HG02885 (cell line): Measurements from ENCODE around the gene SMIM12.

ENCODE experiments used
- ATAC-seq: cut with Tn5 transposase; IDR thresholded peaks from one replicate; pipeline ENCODE4 v1.9.1; 2021; ENCODE audit warnings: mild to moderate bottlenecking; ENCODE audit not compliant: unreplicated experiment, poor library complexity

The SMIM12 gene

DNA sequence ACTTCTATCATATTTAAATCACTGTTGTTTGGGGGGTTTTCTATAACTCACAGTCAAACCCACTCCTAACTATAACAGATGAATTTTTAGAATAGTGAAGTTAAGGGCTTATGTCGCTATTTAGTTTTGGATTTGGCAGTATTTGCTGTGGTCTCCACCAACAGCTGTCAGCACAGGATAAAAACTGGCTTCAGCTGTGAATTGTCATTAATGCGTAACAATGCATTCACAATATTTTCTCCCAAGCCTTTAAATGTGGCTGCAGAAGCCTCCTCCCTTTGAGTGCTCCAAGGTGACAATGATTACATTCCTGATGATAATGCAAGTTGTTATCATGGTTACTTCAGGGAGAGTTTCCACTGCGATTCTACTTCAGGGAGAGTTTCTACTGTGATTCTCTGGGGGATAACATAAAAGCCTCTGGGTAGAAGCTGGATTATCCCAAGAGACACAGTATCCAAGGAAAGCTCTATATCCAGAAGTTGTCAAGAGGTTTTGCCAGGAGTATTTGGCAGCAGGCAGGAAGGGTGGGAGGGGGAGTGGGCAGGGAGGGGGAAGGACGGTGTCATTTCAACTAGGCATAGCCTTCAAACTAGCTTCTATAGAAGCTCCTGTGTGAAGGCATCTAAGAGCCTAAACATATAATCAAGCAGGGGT lies 14.9 kb upstream of the SMIM12 start:
- no peak for ATAC-seq

DNA sequence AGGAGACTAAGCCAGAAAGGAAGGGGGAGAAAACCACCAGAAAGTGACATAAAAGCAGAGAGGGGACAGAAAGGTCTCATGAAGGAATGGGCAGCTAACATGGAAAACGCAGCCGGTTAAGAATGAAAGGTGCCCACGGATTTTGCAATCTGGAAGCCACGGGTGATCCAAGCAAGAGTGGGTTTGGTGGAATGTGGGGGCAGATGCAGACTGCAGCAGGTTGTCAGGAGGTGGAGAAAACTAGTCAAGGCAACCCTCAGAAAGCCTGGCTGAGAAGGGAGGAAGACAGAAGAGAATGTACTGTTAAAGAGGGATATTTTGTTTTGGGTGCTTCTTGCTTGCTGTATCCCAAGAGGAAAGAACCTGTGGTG lies 12.6 kb upstream of the SMIM12 start:
- no peak for ATAC-seq

DNA sequence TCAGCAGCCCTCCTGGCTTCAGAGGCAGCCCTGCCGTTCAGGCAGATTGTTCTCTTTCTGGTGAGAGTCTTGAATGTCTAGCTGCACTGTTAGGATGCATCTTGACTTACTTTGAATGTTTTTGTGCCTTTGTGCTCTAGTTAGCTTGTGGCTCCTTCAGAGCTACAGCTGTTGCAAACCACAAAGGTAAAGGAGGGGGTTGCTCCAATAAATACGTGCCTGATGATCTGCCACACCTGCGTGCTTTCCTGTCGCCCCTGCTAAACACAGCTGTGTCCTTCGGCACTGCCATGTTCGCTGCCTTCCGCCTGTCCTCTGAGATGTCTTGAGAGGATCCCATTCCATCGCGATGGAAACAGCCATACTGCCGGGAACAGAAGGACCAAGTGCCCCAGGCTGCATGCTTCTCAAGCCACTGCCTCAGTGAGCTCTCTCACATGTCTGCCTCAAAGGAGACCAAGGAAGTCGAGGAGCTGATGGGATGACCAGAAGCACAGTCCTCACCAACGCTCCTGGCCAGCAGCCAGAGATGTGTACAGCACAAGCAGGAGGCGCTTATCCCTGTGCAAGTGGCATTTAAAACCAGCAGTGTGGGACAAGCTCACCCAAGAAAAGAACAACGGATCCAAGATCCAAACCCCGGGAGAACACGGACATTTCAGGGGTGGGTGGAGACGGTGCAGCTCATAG lies 12.0 kb upstream of the SMIM12 start:
- no peak for ATAC-seq

- no peak for ATAC-seq
Measured at GRCh38 chr1:34870395-34870794, 10.8 kb upstream of the SMIM12 start.

- ATAC-seq = no peak
Measured at GRCh38 chr1:34869760-34870159, 10.2 kb upstream of the SMIM12 start.

DNA sequence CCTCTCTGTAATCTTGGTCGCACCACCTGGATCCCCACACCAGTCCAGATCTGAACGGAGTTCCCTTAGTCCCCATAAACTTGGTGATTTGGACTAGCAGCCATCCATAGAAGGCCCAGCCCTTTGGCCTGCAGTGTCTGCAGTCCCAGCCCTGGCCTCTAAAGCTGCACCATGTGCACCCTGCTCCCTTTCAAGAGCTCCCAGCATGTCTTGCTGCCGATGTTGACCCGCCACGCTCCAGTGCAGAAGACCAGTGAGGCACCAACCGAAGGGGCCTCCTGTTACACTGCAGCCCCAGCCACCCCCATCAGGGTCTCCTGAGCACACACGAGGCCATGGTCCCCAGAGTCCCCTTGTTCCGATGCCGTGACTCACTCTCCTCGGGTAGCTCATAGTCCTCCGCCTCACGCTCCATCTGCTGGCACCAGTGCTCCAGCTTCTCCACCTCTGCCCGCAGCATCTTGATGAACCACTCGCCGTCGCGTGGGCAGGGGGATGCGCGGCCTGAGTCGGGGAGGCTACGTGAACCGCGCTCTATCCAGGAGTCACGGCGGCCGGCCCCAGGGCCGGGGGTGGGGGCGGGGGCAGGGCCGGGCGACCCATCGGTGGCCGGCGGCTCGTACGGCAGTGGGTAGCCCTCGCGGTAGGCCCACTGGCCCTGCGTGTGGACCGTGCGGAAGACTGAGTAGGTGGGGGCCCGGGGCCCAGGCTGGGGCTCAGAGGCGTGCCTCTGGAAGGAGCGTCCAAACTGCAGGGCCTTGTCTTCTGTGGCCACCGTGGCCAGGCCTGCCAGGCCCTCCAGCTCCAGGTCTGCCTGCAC lies 8.9 kb upstream of the SMIM12 start:
- ATAC-seq = no peak

GRCh38 chr1:34867415-34867814 lies 7.9 kb upstream of the SMIM12 start:
- no peak for ATAC-seq

- no peak for ATAC-seq
Measured at GRCh38 chr1:34866762-34867109, 7.2 kb upstream of the SMIM12 start.

GRCh38 chr1:34865981-34866761 lies 6.6 kb upstream of the SMIM12 start:
- ATAC-seq = peak; percentile 65

DNA sequence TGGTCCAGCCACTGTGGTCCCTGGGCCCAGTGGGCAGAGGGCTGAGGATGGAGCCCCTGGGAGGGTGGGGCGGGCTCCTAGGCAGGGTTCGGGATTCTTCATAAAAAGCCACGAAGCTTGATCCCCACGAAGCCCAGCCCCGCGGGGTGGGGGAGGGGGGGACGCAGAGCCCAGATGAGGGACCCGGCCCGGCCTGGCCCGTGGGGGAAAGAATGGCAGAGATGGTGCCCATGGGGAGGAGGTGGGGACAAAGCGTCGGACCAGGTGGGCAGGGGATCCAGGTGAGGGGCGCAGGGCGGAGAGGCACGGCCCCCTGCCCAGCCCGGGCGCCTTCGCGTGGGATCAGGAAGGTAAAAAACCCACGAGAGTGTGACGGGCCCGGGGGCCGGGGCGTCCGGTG lies 6.0 kb upstream of the SMIM12 start:
- ATAC-seq = peak; percentile 9

DNA sequence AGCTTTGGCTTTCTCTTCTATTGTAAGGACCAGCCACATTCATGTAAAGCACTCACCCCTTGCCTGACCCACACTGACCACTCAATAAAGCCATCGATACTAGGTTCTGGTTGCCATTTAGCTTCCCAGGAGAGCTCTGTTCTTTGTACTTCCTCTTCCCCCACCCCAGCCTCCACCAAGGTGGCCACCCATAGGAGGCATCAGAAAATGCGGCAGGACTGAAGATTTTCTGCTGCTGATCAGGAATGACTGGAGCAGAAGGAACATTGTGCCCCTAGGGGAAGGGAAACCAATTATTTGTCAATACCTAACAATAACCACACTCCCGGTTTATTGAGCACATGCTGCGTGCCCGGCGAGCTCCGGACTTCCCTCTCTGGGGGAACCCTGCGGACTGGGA lies 5.2 kb upstream of the SMIM12 start:
- ATAC-seq = no peak

DNA sequence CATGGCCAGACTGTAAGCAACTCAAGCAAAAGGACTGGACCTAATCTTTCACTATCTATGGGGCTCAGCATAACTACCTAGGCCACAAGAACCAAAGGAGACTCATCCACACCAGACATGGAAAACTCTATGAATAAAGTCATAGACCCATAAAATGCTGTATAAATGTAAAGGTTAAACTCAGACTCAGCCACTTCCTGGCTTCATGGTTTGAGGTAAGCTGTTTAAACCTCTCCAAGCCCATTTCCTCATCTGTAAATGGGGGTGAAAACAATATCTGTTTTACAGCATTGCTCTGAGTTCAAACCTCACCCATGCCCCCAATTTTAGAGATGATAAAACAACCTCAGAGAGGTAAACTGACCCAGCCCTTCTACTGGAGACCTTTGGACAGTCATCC lies 4.0 kb upstream of the SMIM12 start:
- ATAC-seq = no peak

DNA sequence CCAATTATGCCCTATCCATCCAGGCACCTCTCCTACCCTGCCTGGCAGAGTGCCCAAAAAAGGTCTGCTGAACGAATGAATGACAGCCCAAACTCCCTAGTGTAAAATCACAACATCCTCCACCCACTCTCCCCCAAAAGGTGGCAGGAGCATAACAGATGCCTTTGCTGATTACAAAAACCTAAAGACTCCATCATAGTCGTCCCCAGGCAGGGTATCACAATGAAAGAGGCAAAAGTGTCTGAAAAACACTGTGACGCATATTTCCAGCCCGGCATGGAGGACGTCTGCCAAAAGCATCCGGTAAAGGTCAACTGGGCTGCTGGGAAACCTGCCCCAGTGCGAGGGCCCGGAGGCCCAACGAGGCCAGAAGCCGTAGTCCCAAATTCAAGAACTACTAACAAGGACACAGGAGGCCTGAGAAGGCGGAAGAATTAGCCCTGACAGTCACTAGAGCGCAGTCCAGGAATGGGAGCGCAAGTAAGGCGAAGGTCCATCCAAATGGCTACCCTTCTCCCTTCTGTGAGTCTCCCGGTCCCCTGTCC lies 576 bp downstream of the SMIM12 start:
- ATAC-seq = peak; percentile 9

- no peak for ATAC-seq
Measured at GRCh38 chr1:34856697-34857096, 2.9 kb downstream of the SMIM12 start.

- peak; percentile 91 for ATAC-seq
Measured at GRCh38 chr1:34852677-34853217, 6.8 kb downstream of the SMIM12 start.

GRCh38 chr1:34851431-34852105 lies 8.0 kb downstream of the SMIM12 start:
- ATAC-seq = no peak

GRCh38 chr1:34850382-34850781 lies 9.2 kb downstream of the SMIM12 start:
- no peak for ATAC-seq

- no peak for ATAC-seq
Measured at GRCh38 chr1:34847094-34847493, 12.5 kb downstream of the SMIM12 start.

DNA sequence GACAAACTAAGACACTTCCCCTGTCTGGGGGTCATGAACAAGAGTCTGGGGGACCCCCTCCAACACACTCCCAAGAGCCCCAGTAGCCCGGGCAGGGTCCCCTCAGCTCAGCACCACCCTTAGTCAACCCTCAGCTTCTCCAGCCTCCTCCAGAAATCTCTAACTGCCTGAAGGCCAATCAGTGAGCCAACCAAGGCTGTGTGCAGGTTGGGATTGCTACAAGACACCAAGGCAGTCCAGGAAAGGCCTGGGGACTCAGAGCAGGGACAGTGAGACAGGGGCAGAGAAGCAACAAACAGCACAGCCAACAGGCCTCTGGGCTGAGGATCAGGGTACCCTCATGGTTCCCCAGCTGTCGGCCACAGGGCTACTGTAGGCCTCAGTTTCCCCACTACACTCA lies 13.3 kb downstream of the SMIM12 start:
- ATAC-seq = no peak
